ENCODE data around the gene LRCH2. TPM values are rescaled to one million over a fixed set of nuclear protein-coding genes. Genes with fewer than 3 reads are reported as not detected.

Gene LRCH2
- total RNA-seq, 1 experiment from 2014 or later: 4.5 TPM

- Histone ChIP-seq H3K27me3 (ENCODE audit: control insufficient read depth, insufficient read depth, low read length) (no peaks in the 10 kb centered on the region), H3K4me3 (ENCODE audit: insufficient read depth, low read depth, low read length) (no peak within 1 kb of the TSS), H3K36me3 (replicated peaks; ENCODE audit: control insufficient read depth, insufficient read depth, low read length) (no peaks in the 10 kb centered on the region)
- DNase-seq: no peak
Measured at GRCh38 chrX:115189110-115189509, 44.8 kb downstream of the LRCH2 start, which contains the start of gene RBMXL3. Gene RBMXL3, plus strand, starts transcription at chrX:115189410. Its CDS starts 32 bp downstream, at chrX:115189442.

GRCh38 chrX:115183980-115184379 is 49.9 kb downstream of the LRCH2 start:
- no peaks in the 10 kb centered on the region for H3K27me3 ChIP-seq (ENCODE audit: control insufficient read depth, insufficient read depth, low read length)
- no peak overlapping the region for H3K4me3 ChIP-seq (ENCODE audit: insufficient read depth, low read depth, low read length)
- no peak for DNase-seq
- H3K36me3 ChIP-seq (replicated peaks; ENCODE audit: control insufficient read depth, insufficient read depth, low read length): no peaks in the 10 kb centered on the region

GRCh38 chrX:115178473-115178872 is 55.4 kb downstream of the LRCH2 start:
- no peak for DNase-seq
- H3K4me3 ChIP-seq (ENCODE audit: insufficient read depth, low read depth, low read length): no peak overlapping the region

GRCh38 chrX:115177932-115178331 is 56.0 kb downstream of the LRCH2 start:
- Histone ChIP-seq H3K27me3 (ENCODE audit: control insufficient read depth, insufficient read depth, low read length) (peaks cover 13% of the 10 kb centered on the region; the same call in 1 of the 2 replicates), H3K4me3 (ENCODE audit: insufficient read depth, low read depth, low read length) (no peak overlapping the region), H3K36me3 (replicated peaks; ENCODE audit: control insufficient read depth, insufficient read depth, low read length) (no peaks in the 10 kb centered on the region)
- DNase-seq: no peak

More at GRCh38 chrX:115178473-115178872, 55.4 kb downstream of the LRCH2 start:
- Histone ChIP-seq H3K36me3 (replicated peaks; ENCODE audit: control insufficient read depth, insufficient read depth, low read length) (no peaks in the 10 kb centered on the region), H3K27me3 (ENCODE audit: control insufficient read depth, insufficient read depth, low read length) (peaks cover 13% of the 10 kb centered on the region; the same call in 1 of the 2 replicates)

- Histone ChIP-seq H3K4me3 (ENCODE audit: insufficient read depth, low read depth, low read length) (no peak overlapping the region), H3K36me3 (replicated peaks; ENCODE audit: control insufficient read depth, insufficient read depth, low read length) (no peaks in the 10 kb centered on the region), H3K27me3 (ENCODE audit: control insufficient read depth, insufficient read depth, low read length) (peaks cover 13% of the 10 kb centered on the region; the same call in 1 of the 2 replicates)
- no peak for DNase-seq
Measured at GRCh38 chrX:115174548-115174947, 59.3 kb downstream of the LRCH2 start.

GRCh38 chrX:115173181-115173580 is 60.7 kb downstream of the LRCH2 start:
- peaks cover 13% of the 10 kb centered on the region; the same call in 1 of the 2 replicates for H3K27me3 ChIP-seq (ENCODE audit: control insufficient read depth, insufficient read depth, low read length)
- no peak overlapping the region for H3K4me3 ChIP-seq (ENCODE audit: insufficient read depth, low read depth, low read length)
- no peaks in the 10 kb centered on the region for H3K36me3 ChIP-seq (replicated peaks; ENCODE audit: control insufficient read depth, insufficient read depth, low read length)
- no peak for DNase-seq

- Histone ChIP-seq H3K4me3 (ENCODE audit: insufficient read depth, low read depth, low read length) (no peak overlapping the region), H3K27me3 (ENCODE audit: control insufficient read depth, insufficient read depth, low read length) (no peaks in the 10 kb centered on the region), H3K36me3 (replicated peaks; ENCODE audit: control insufficient read depth, insufficient read depth, low read length) (no peaks in the 10 kb centered on the region)
- peak; percentile 3 for DNase-seq
Measured at GRCh38 chrX:115147220-115147619, 86.7 kb downstream of the LRCH2 start.

GRCh38 chrX:115142057-115142456 is 91.8 kb downstream of the LRCH2 start:
- no peak overlapping the region for H3K4me3 ChIP-seq (ENCODE audit: insufficient read depth, low read depth, low read length)
- no peaks in the 10 kb centered on the region for H3K27me3 ChIP-seq (ENCODE audit: control insufficient read depth, insufficient read depth, low read length)
- H3K36me3 ChIP-seq (replicated peaks; ENCODE audit: control insufficient read depth, insufficient read depth, low read length): no peaks in the 10 kb centered on the region
- DNase-seq: no peak

- peak; percentile 2 for DNase-seq
- H3K27me3 ChIP-seq (ENCODE audit: control insufficient read depth, insufficient read depth, low read length): no peaks in the 10 kb centered on the region
- H3K4me3 ChIP-seq (ENCODE audit: insufficient read depth, low read depth, low read length): no peak overlapping the region
- no peaks in the 10 kb centered on the region for H3K36me3 ChIP-seq (replicated peaks; ENCODE audit: control insufficient read depth, insufficient read depth, low read length)
Measured at GRCh38 chrX:115138040-115138439, 95.9 kb downstream of the LRCH2 start.

- Histone ChIP-seq H3K4me3 (ENCODE audit: insufficient read depth, low read depth, low read length) (no peak overlapping the region), H3K36me3 (replicated peaks; ENCODE audit: control insufficient read depth, insufficient read depth, low read length) (no peaks in the 10 kb centered on the region), H3K27me3 (ENCODE audit: control insufficient read depth, insufficient read depth, low read length) (no peaks in the 10 kb centered on the region)
- no peak for DNase-seq
Measured at GRCh38 chrX:115134382-115134781, 99.5 kb downstream of the LRCH2 start.

GRCh38 chrX:115112411-115112810 is 121.5 kb downstream of the LRCH2 start:
- no peaks in the 10 kb centered on the region for H3K36me3 ChIP-seq (replicated peaks; ENCODE audit: control insufficient read depth, insufficient read depth, low read length)
- H3K27me3 ChIP-seq (ENCODE audit: control insufficient read depth, insufficient read depth, low read length): no peaks in the 10 kb centered on the region
- no peak overlapping the region for H3K4me3 ChIP-seq (ENCODE audit: insufficient read depth, low read depth, low read length)
- no peak for DNase-seq

- Histone ChIP-seq H3K36me3 (replicated peaks; ENCODE audit: control insufficient read depth, insufficient read depth, low read length) (no peaks in the 10 kb centered on the region), H3K27me3 (ENCODE audit: control insufficient read depth, insufficient read depth, low read length) (no peaks in the 10 kb centered on the region), H3K4me3 (ENCODE audit: insufficient read depth, low read depth, low read length) (no peak overlapping the region)
- no peak for DNase-seq
Measured at GRCh38 chrX:115098897-115099296, 135.0 kb downstream of the LRCH2 start.

GRCh38 chrX:115093191-115093590 is 140.7 kb downstream of the LRCH2 start:
- Histone ChIP-seq H3K36me3 (replicated peaks; ENCODE audit: control insufficient read depth, insufficient read depth, low read length) (no peaks in the 10 kb centered on the region; the same call in 1 of the 2 replicates), H3K27me3 (ENCODE audit: control insufficient read depth, insufficient read depth, low read length) (no peaks in the 10 kb centered on the region), H3K4me3 (ENCODE audit: insufficient read depth, low read depth, low read length) (no peak overlapping the region)
- DNase-seq: no peak

GRCh38 chrX:115089419-115089818 is 144.5 kb downstream of the LRCH2 start:
- DNase-seq: no peak
- no peaks in the 10 kb centered on the region for H3K27me3 ChIP-seq (ENCODE audit: control insufficient read depth, insufficient read depth, low read length)
- no peaks in the 10 kb centered on the region; the same call in 1 of the 2 replicates for H3K36me3 ChIP-seq (replicated peaks; ENCODE audit: control insufficient read depth, insufficient read depth, low read length)
- H3K4me3 ChIP-seq (ENCODE audit: insufficient read depth, low read depth, low read length): no peak overlapping the region

GRCh38 chrX:115068896-115069295 is 165.0 kb downstream of the LRCH2 start:
- Histone ChIP-seq H3K27me3 (ENCODE audit: control insufficient read depth, insufficient read depth, low read length) (no peaks in the 10 kb centered on the region), H3K4me3 (ENCODE audit: insufficient read depth, low read depth, low read length) (no peak overlapping the region), H3K36me3 (replicated peaks; ENCODE audit: control insufficient read depth, insufficient read depth, low read length) (no peaks in the 10 kb centered on the region)
- peak; percentile 8 for DNase-seq

- Histone ChIP-seq H3K4me3 (ENCODE audit: insufficient read depth, low read depth, low read length) (no peak overlapping the region), H3K27me3 (ENCODE audit: control insufficient read depth, insufficient read depth, low read length) (no peaks in the 10 kb centered on the region), H3K36me3 (replicated peaks; ENCODE audit: control insufficient read depth, insufficient read depth, low read length) (no peaks in the 10 kb centered on the region)
- DNase-seq: no peak
Measured at GRCh38 chrX:115067812-115068211, 166.1 kb downstream of the LRCH2 start.

Data from H7 (cell line).